ENCODE results near the gene GAB3. TPM values are rescaled to one million over a fixed set of nuclear protein-coding genes. Genes with fewer than 3 reads are reported as not detected.

The GAB3 gene
- total RNA-seq, 1 experiment from 2014 or later: not detected

DNA sequence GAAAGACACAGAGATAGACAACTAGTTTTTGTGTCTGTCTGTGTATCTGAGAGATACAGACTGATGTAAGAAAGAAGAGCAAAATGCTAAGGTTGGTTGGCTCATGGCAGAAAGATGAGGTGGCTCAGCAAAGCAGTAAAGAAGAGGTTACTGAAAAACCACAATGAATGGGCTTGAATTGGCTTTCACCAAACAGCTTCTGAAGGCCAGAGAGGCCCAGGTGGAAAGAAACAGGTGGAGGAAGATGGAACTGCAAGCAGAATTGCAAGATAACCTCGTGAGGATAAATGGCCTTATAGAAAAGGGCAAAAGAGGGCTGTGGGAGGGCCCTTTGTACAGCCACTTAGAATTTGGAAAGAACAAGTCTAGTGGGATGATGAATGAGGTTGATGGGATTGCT lies 39.6 kb downstream of the GAB3 start:
- no TSS peak for BruUV-seq (replicated peaks)
- Histone ChIP-seq H3K4me3 (ENCODE audit: low read depth, low read length) (no peak overlapping the region), H3K27me3 (replicated peaks; ENCODE audit: control insufficient read depth, insufficient read depth, low read length) (no peaks in the 10 kb centered on the region), H3K9me3 (no peaks in the 10 kb centered on the region), H3K36me3 (ENCODE audit: control insufficient read depth, insufficient read depth, low read length) (no peaks in the 10 kb centered on the region), H3K4me1 (no peaks in the 10 kb centered on the region)
- intact Hi-C loops (cut with micrococcal nuclease; ENCODE audit: unreplicated experiment): no loop called here
- Mint-ChIP-seq H3K9me3 (ENCODE audit: unreplicated experiment) (no peaks in the 10 kb centered on the region), H3K4me3 (ENCODE audit: unreplicated experiment) (no peak overlapping the region), H3K36me3 (ENCODE audit: insufficient read depth, unreplicated experiment) (no peaks in the 10 kb centered on the region), H3K27ac (ENCODE audit: unreplicated experiment) (no peak overlapping the region), H3K4me1 (ENCODE audit: low read depth, unreplicated experiment) (no peaks in the 10 kb centered on the region), H3K27me3 (ENCODE audit: insufficient read depth, unreplicated experiment) (no peaks in the 10 kb centered on the region)
- no peak for DNase-seq
- POLR2A ChIA-PET: no interaction called here
- TF ChIP-seq, protein P1, sequence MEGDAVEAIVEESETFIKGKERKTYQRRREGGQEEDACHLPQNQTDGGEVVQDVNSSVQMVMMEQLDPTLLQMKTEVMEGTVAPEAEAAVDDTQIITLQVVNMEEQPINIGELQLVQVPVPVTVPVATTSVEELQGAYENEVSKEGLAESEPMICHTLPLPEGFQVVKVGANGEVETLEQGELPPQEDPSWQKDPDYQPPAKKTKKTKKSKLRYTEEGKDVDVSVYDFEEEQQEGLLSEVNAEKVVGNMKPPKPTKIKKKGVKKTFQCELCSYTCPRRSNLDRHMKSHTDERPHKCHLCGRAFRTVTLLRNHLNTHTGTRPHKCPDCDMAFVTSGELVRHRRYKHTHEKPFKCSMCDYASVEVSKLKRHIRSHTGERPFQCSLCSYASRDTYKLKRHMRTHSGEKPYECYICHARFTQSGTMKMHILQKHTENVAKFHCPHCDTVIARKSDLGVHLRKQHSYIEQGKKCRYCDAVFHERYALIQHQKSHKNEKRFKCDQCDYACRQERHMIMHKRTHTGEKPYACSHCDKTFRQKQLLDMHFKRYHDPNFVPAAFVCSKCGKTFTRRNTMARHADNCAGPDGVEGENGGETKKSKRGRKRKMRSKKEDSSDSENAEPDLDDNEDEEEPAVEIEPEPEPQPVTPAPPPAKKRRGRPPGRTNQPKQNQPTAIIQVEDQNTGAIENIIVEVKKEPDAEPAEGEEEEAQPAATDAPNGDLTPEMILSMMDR (IDR thresholded peaks at IDR 0.05; ENCODE audit: insufficient read depth in 1 of 2, low read depth in 1 of 2, low read length in 1 of 2, severe bottlenecking in 1 of 2, unreplicated experiment in 1 of 2): no peak
- CTCF ChIA-PET: no interaction called here

DNA sequence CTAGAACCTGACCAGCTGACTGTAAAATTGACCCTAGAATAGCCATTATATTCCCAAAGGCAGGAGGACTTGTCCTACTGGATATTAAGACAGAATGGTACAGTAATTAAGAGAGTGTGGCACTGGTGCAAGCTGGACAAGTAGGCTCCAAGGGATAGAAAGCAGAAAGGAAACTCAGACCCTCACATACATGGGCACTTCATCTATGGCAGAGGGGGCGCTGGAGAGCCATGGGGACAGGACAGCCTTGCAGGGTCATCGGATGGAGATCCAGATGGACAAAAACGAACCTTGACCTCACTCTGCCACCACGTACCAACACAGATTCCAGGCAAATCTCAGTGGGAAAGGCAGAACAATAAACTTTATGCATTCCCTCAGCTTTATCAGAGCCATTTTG lies 40.6 kb downstream of the GAB3 start:
- Mint-ChIP-seq H3K27me3 (ENCODE audit: insufficient read depth, unreplicated experiment) (peaks cover 7% of the 10 kb centered on the region), H3K4me1 (ENCODE audit: low read depth, unreplicated experiment) (no peaks in the 10 kb centered on the region), H3K9me3 (ENCODE audit: unreplicated experiment) (no peaks in the 10 kb centered on the region), H3K27ac (ENCODE audit: unreplicated experiment) (no peak overlapping the region), H3K36me3 (ENCODE audit: insufficient read depth, unreplicated experiment) (no peaks in the 10 kb centered on the region), H3K4me3 (ENCODE audit: unreplicated experiment) (no peak overlapping the region)
- DNase-seq: no peak
- no TSS peak for BruUV-seq (replicated peaks)
- POLR2A ChIA-PET: no interaction called here
- Histone ChIP-seq H3K9me3 (no peaks in the 10 kb centered on the region), H3K27me3 (replicated peaks; ENCODE audit: control insufficient read depth, insufficient read depth, low read length) (no peaks in the 10 kb centered on the region), H3K36me3 (ENCODE audit: control insufficient read depth, insufficient read depth, low read length) (no peaks in the 10 kb centered on the region), H3K4me1 (no peaks in the 10 kb centered on the region), H3K4me3 (ENCODE audit: low read depth, low read length) (no peak overlapping the region)
- CTCF ChIA-PET: no interaction called here
- TF ChIP-seq, protein P1 (IDR thresholded peaks at IDR 0.05; ENCODE audit: insufficient read depth in 1 of 2, low read depth in 1 of 2, low read length in 1 of 2, severe bottlenecking in 1 of 2, unreplicated experiment in 1 of 2): no peak
- intact Hi-C loops (cut with micrococcal nuclease; ENCODE audit: unreplicated experiment): no loop called here

DNA sequence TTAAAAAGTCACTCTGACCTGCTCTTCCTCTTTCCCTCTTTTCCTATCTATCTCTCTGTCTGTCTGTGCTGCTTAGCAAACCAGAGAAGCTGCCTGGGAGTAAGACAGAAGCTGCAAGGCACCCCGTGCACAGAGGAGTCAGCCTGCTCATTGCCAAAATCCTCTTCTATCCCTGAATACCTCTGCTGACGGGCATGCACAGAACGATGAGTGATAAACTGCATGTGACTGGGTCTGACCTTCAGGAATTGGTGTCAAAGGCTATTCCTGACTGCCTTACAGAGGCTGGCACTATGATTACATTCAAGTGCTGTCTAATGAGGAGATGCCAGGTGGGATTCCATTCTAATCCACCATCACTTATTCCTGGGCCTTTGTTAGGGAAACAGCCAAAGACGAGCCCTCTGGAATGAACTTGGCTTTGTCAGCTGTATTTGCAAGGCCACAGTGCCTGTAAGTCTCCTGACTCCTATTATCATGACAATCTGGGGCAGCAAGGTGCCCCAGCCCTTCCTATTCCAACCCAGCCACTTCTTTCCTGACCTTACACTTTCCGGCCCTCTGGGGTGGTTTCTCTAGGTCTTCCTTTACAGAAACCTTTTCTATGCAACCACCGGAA lies 52.1 kb downstream of the GAB3 start:
- Histone ChIP-seq H3K4me1 (no peaks in the 10 kb centered on the region), H3K27me3 (replicated peaks; ENCODE audit: control insufficient read depth, insufficient read depth, low read length) (no peaks in the 10 kb centered on the region), H3K9me3 (no peaks in the 10 kb centered on the region), H3K4me3 (ENCODE audit: low read depth, low read length) (no peak overlapping the region), H3K36me3 (ENCODE audit: control insufficient read depth, insufficient read depth, low read length) (no peaks in the 10 kb centered on the region)
- no peak for DNase-seq
- CTCF ChIA-PET: no interaction called here
- BruUV-seq (replicated peaks): no TSS peak
- POLR2A ChIA-PET: no interaction called here
- no peaks in the 10 kb centered on the region for H3K36me3 Mint-ChIP-seq (ENCODE audit: insufficient read depth, unreplicated experiment)
- no peak overlapping the region for H3K27ac Mint-ChIP-seq (ENCODE audit: unreplicated experiment)
- no peaks in the 10 kb centered on the region for H3K4me1 Mint-ChIP-seq (ENCODE audit: low read depth, unreplicated experiment)
- intact Hi-C loops (cut with micrococcal nuclease; ENCODE audit: unreplicated experiment): no loop called here
- no peak overlapping the region for H3K4me3 Mint-ChIP-seq (ENCODE audit: unreplicated experiment)
- peaks cover 5% of the 10 kb centered on the region for H3K27me3 Mint-ChIP-seq (ENCODE audit: insufficient read depth, unreplicated experiment)
- no peaks in the 10 kb centered on the region for H3K9me3 Mint-ChIP-seq (ENCODE audit: unreplicated experiment)
- TF ChIP-seq, protein P1 (IDR thresholded peaks at IDR 0.05; ENCODE audit: insufficient read depth in 1 of 2, low read depth in 1 of 2, low read length in 1 of 2, severe bottlenecking in 1 of 2, unreplicated experiment in 1 of 2): no peak

Data from Caco-2 (cell line).